ENCODE data around the gene STARD9.

- no peak for TF ChIP-seq CTCF (IDR thresholded peaks at IDR 0.05 in 2 of 3, conservative IDR thresholded peaks at IDR 0.05 in 1 of 3; ENCODE audit: borderline replicate concordance in 1 of 3, insufficient read depth in 1 of 3, low read depth in 2 of 3, low read length in 2 of 3)
- no peak for TF ChIP-seq POLR2A (IDR thresholded peaks at IDR 0.05; ENCODE audit: borderline replicate concordance, extremely low read depth, insufficient read depth, insufficient read length)
- no peak for TF ChIP-seq YY1 (IDR thresholded peaks at IDR 0.05; ENCODE audit: extremely low read depth, insufficient replicate concordance, low read depth, low read length)
- TF ChIP-seq JUND (IDR thresholded peaks at IDR 0.05) = no peak
- no peak for TF ChIP-seq EZH2 (IDR thresholded peaks at IDR 0.05)
- TF ChIP-seq POLR2AphosphoS5 (IDR thresholded peaks at IDR 0.05; ENCODE audit: low read depth, low read length) = no peak
- TF ChIP-seq EZH2phosphoT487 (IDR thresholded peaks at IDR 0.05; ENCODE audit: borderline replicate concordance) = no peak
- no peak for TF ChIP-seq RAD21 (IDR thresholded peaks at IDR 0.05; ENCODE audit: low read depth)
- no peak for TF ChIP-seq SRF (IDR thresholded peaks at IDR 0.05; ENCODE audit: low read depth)
- TF ChIP-seq SP1 (IDR thresholded peaks at IDR 0.05; ENCODE audit: low read depth) = no peak
- TF ChIP-seq CEBPB (IDR thresholded peaks at IDR 0.05; ENCODE audit: low read depth) = no peak
- TF ChIP-seq ZNF274 (IDR thresholded peaks at IDR 0.05; ENCODE audit: low read depth, low read length) = no peak
- no peak for TF ChIP-seq FOSL1 (IDR thresholded peaks at IDR 0.05; ENCODE audit: low read depth)
Measured at GRCh38 chr15:42576040-42576594, 711 bp downstream of the STARD9 start.
